Esophagus squamous epithelium (tissue), 5 donors: ENCODE data around the gene NFATC2. TPM values are rescaled to one million over a fixed set of nuclear protein-coding genes. Genes with fewer than 3 reads are reported as not detected.

ENCODE experiments used
- DNase-seq: peaks from one replicate; lab custom pipeline; 2025; lab: John Stamatoyannopoulos, UW
- H3K27ac ChIP-seq, 4 donors: fragments of 200-600 bp; sonication (generic); one replicate each; pipeline ENCODE4 v1.5.1; 2016 to 2019; ENCODE audit warnings: mild to moderate bottlenecking in 1 of 4
- H3K27me3 ChIP-seq, 4 donors: fragments of 200-600 bp; sonication (generic); 1 replicate in 3 of 4; 2 replicates in 1 of 4; pipeline versions ENCODE4 v1.5.1 to v1.6.0; 2017 to 2021; ENCODE audit warnings: antibody characterized with exemption in 1 of 4
- H3K36me3 ChIP-seq, 3 donors: fragments of 200-600 bp; sonication (generic); one replicate each; pipeline ENCODE4 v1.5.1; 2016 to 2019
- H3K4me1 ChIP-seq, 3 donors: fragments of 200-600 bp; sonication (generic); one replicate each; pipeline ENCODE4 v1.5.1; 2017 to 2019
- H3K4me3 ChIP-seq, 4 donors: fragments of 200-600 bp; sonication (generic); 1 replicate in 3 of 4; 2 replicates in 1 of 4; pipeline ENCODE4 v1.5.1; 2016 to 2019; ENCODE audit warnings: mild to moderate bottlenecking in 2 of 4, moderate library complexity in 1 of 4
- H3K9me3 ChIP-seq, 3 donors: fragments of 200-600 bp; sonication (generic); one replicate each; pipeline ENCODE4 v1.5.1; 2016 to 2019
- CTCF ChIP-seq, 6 experiments: fragments of 450-650 bp in 4 of 6; fragments of 200-600 bp in 2 of 6; sonication (generic) in 2 of 6; IDR thresholded peaks; one replicate each; pipeline ENCODE4 v1.5.1; 2016 to 2019; ENCODE audit warnings: antibody characterized with exemption in 6 of 6, mild to moderate bottlenecking in 4 of 6, moderate library complexity in 4 of 6
- POLR2A ChIP-seq, 4 donors: fragments of 450-650 bp; IDR thresholded peaks; one replicate each; pipeline ENCODE4 v1.6.1; 2017; ENCODE audit warnings: antibody characterized with exemption in 4 of 4, mild to moderate bottlenecking in 4 of 4, moderate library complexity in 3 of 4
- WGBS, 2 donors: methylation state at CpG; one replicate each; pipeline ENCODE4 v1.1.5; 2018; 5-methylcytosine and 5-hydroxymethylcytosine counted together
- intact Hi-C: fragments of 100-400 bp; cut with DNase I; formaldehyde crosslinking; loops from one replicate; pipeline ENCODE4 v1.15.0; 2022
- total RNA-seq, 4 donors: library from RNA; depleted of rRNA; stranded (reverse); fragments of >200 nt; gene quantifications; one replicate each; pipeline ENCODE4 v1.1.0, GENCODE V29; 2016
- donor health status: DM: yes; HTN: yes; CAD: no.

Gene NFATC2
- total RNA-seq, 4 donors from 2014 or later = 0.83 to 6.7 (median 1.4) TPM

GRCh38 chr20:51434580-51435247, 107.8 kb downstream of the NFATC2 start:
- TF ChIP-seq CTCF (IDR thresholded peaks at IDR 0.05) (no peak), POLR2A (IDR thresholded peaks at IDR 0.05) (no peak)
- no peaks in the 10 kb centered on the region for H3K4me1 ChIP-seq
- H3K27me3 ChIP-seq = no peaks in the 10 kb centered on the region
- intact Hi-C loops = no loop called here
- no peak overlapping the region for H3K27ac ChIP-seq
- peaks cover 0 to 26% (median 0%) of the 10 kb centered on the region in 3 donors for H3K36me3 ChIP-seq
- H3K9me3 ChIP-seq = no peaks in the 10 kb centered on the region
- DNase-seq = no peak
- WGBS, 2 donors = 78 to 85% methylated on average over 6 of the region's 6 CpGs
- H3K4me3 ChIP-seq = no peak overlapping the region

GRCh38 chr20:51434026-51434425, 108.5 kb downstream of the NFATC2 start:
- intact Hi-C loops = no loop called here
- no peak for TF ChIP-seq CTCF (IDR thresholded peaks at IDR 0.05)
- no peak for TF ChIP-seq POLR2A (IDR thresholded peaks at IDR 0.05)
- Histone ChIP-seq H3K9me3 (no peaks in the 10 kb centered on the region), H3K27ac (no peak overlapping the region), H3K4me3 (no peak overlapping the region), H3K4me1 (peaks cover 0 to 1% (median 0%) of the 10 kb centered on the region in 3 donors), H3K36me3 (peaks cover 0 to 26% (median 0%) of the 10 kb centered on the region in 3 donors), H3K27me3 (no peaks in the 10 kb centered on the region)
- no peak for DNase-seq
- 75 to 88% methylated on average over 1 to 2 of the region's 2 CpGs for WGBS, 2 donors

- TF ChIP-seq CTCF (IDR thresholded peaks at IDR 0.05) (no peak), POLR2A (IDR thresholded peaks at IDR 0.05) (no peak)
- WGBS, 2 donors = 60 to 89% methylated on average over 3 of the region's 3 CpGs
- intact Hi-C loops = no loop called here
- DNase-seq = no peak
- Histone ChIP-seq H3K4me1 (peaks cover 0 to 13% (median 0%) of the 10 kb centered on the region in 3 donors), H3K27ac (no peak overlapping the region), H3K4me3 (no peak overlapping the region), H3K36me3 (peaks cover 0 to 26% (median 0%) of the 10 kb centered on the region in 3 donors), H3K27me3 (peaks cover 0 to 3% (median 0%) of the 10 kb centered on the region in 4 donors), H3K9me3 (no peaks in the 10 kb centered on the region)
Measured at GRCh38 chr20:51432875-51433274, 109.6 kb downstream of the NFATC2 start.

- peaks cover 0 to 26% (median 0%) of the 10 kb centered on the region in 3 donors for H3K36me3 ChIP-seq
- intact Hi-C loops = no loop called here
- TF ChIP-seq POLR2A (IDR thresholded peaks at IDR 0.05) (no peak), CTCF (IDR thresholded peaks at IDR 0.05) (no peak)
Measured at GRCh38 chr20:51432251-51432784, 110.2 kb downstream of the NFATC2 start.

GRCh38 chr20:51431321-51431720, 111.2 kb downstream of the NFATC2 start:
- Histone ChIP-seq H3K36me3 (peaks cover 0 to 26% (median 0%) of the 10 kb centered on the region in 3 donors), H3K4me3 (no peak overlapping the region), H3K9me3 (no peaks in the 10 kb centered on the region), H3K27ac (no peak overlapping the region), H3K4me1 (peaks cover 0 to 14% (median 0%) of the 10 kb centered on the region in 3 donors), H3K27me3 (peaks cover 0 to 3% (median 0%) of the 10 kb centered on the region in 4 donors)
- intact Hi-C loops = no loop called here
- TF ChIP-seq CTCF (IDR thresholded peaks at IDR 0.05) (no peak), POLR2A (IDR thresholded peaks at IDR 0.05) (no peak)
- DNase-seq = no peak
- WGBS, 2 donors = 36 to 68% methylated on average over 5 of the region's 5 CpGs

More at GRCh38 chr20:51432251-51432784, 110.2 kb downstream of the NFATC2 start:
- H3K9me3 ChIP-seq = no peaks in the 10 kb centered on the region
- H3K4me1 ChIP-seq = peaks cover 0 to 14% (median 0%) of the 10 kb centered on the region in 3 donors
- DNase-seq = no peak
- H3K27ac ChIP-seq = no peak overlapping the region
- 89 to 91% methylated on average over 4 to 7 of the region's 27 CpGs for WGBS, 2 donors
- peaks cover 0 to 3% (median 0%) of the 10 kb centered on the region in 4 donors for H3K27me3 ChIP-seq
- no peak overlapping the region for H3K4me3 ChIP-seq
